NCI-H345 treated with DMSO at 0.1 percent for 48 hours (cell line): ENCODE data around the gene PSMD6.
A peak's percentile ranks its signal among the peaks of the same experiment; 100 is the strongest.

Experiments
- DNase-seq: peaks from one replicate; lab custom pipeline; 2025; ENCODE audit not compliant: unreplicated experiment; lab: John Stamatoyannopoulos, UW

The PSMD6 gene

GRCh38 chr3:64046996-64047594 lies 23.8 kb upstream of the PSMD6 start:
- no peak for DNase-seq

DNA sequence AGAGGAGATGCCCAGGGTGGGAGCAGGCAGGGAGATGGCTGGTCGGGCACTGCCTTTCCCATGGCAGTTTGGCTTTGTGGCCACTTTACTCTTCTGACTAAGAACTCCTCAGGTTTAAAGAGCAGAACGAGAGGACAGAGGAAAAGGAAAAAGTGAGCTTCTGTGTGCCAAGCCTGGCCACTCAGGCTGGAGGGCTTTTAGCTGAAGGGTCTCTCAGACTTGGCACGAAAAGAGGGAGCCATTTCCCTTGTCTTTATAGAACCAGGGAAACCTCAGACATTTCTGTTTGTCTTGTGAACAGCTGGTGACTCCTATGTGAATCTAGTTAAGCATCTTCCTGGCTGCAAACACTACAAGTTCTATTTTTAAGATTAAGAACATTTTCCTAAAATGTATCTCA lies 23.3 kb upstream of the PSMD6 start:
- DNase-seq: no peak

- no peak for DNase-seq
These were observed 19.7 kb upstream of the PSMD6 start for GRCh38 chr3:64042952-64043351.

- no peak for DNase-seq
These were observed 16.9 kb upstream of the PSMD6 start for GRCh38 chr3:64039981-64040733.

DNA sequence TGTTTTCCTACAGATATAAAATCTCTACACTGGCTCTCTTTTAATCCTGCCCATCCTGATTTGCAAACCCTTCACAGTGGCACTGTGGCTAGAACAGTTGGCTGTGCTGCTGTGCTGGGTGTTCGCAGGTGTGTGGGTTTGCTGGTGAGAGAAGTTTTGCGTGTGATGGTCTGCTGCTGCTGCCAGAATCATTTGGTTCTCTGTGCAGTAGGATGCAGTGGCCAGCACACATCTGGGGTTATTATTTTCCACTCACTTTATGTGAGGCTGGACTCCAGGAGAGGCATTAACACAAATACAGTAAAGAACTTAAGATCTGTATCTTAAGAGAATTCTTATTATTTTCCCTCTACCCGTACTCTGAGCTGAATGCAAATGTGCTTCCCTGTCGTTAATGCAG lies 16.0 kb upstream of the PSMD6 start:
- DNase-seq: no peak

- DNase-seq: no peak
These were observed 15.0 kb upstream of the PSMD6 start for GRCh38 chr3:64038253-64038767.

DNA sequence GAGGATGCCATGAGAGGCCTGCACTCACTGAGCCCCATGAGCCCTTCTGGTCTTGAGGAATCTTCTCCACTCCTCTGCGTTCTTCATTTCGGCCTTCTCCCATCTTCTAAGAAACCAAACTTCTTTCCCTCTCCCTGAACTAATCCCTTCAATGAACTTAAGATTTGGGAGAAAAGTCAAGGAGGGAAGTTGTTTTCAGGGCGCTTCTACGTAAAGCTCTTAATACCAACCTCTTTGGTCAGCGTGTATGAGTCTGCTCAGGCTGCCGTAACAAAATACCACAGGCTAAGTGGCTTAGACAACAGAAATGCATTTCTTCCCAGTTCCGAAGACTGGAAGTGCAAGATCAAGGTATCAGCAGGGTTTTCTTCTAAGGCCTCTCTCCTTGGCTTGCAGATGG lies 13.8 kb upstream of the PSMD6 start:
- no peak for DNase-seq

GRCh38 chr3:64033069-64033468 lies 9.8 kb upstream of the PSMD6 start:
- no peak for DNase-seq

DNA sequence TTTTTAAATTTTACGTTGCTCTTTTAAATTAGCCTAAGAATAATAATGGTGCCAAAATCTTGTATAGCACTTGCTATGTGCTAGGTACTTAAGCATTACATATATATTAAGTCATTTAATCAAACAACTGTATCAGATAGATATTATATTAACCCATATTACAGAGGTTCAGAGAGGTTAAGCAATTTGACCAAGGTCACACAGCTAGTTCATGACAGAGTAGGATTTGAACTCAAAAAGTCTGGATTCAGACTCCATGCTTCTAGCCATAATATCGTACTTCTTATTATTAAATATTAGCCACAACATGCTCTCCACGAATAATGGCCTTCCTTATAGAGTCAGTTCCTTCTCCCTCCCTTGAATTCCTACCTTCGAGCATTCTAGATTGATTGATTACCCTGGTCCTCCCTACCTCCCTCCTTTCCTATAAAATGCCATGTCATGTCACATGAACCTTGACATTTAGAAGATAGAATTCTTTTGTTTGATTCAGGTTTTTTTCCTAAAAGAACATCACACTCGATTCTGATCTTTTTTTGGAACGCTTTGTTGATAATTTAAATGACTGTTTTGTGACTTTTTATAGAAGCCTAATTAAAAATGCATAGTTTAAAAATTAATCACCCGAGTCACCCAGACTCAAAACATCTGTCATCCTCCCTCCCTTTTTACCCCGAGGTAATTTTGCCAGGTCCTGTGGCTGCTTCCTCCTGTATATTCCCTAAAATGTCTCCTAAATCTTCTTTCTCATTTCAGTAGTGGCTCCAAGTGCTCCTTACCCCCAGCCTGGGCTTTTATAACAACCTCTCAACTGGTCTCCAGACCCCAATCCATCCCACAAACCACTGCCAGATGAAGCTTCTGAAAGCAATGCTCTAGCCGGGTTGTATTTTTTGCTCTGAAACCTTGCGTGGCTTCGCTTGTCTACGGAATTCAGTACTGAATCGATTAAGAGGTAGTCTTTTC lies 8.5 kb upstream of the PSMD6 start:
- DNase-seq: no peak

DNA sequence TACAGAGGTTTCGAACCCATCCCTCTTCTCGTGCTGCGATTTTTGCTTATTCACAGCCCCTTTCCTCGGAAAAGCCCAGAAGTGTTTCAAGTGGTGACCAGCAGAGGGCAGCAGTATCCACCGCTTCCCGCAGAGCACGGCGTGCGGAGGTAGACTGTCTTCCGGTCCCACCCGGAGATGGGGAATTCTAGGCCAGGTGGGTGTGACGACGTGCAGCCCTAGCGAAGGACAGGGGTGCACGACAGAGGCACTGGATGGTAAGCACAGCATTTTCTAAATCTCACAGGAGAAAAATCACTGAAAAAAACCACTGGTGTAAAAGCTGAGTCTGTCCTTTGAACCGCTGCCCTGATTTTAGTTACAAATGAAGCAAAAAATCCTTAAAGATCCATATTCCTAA lies 7.4 kb upstream of the PSMD6 start:
- DNase-seq: peak; percentile 35

DNA sequence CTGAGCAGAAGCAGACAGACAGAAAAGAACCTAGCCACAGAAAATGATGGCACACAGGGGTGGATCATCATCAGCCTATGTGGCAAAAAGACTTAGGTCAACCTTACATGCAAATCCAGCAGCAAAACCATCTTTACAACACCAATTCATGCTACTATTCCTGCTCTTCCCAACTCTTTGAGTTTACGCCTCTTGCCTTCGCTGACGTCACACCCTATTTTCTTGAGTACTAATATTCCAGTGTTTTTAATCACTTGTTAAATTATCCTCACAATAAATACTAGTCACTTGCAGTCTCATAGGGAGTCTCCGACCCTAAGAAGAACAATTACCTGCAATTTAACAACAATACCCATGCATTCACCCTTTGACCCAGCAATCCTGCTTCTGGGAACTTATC lies 6.0 kb upstream of the PSMD6 start:
- no peak for DNase-seq

- no peak for DNase-seq
These were observed 5.5 kb upstream of the PSMD6 start for GRCh38 chr3:64028754-64029153.

DNA sequence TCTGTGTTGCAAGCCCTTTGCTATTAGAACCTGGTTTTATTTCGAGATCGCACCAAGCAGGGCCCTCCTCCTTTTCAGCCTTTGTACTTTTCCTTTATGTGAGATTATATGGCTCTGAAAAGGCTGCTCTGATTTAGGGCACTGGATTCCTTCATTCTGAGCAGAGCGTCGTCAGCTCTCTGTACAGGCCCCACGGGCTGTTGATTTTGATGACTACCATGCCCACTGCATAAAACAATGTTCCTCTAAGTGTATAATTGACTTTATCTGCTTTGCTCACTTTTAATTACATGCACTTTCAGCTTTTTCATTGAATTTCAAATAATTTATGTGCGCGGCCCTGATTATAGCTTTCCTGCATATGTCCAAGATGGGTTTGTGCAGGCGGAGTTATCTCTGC lies 4.4 kb upstream of the PSMD6 start:
- no peak for DNase-seq

GRCh38 chr3:64026346-64026745 lies 3.1 kb upstream of the PSMD6 start:
- no peak for DNase-seq

DNA sequence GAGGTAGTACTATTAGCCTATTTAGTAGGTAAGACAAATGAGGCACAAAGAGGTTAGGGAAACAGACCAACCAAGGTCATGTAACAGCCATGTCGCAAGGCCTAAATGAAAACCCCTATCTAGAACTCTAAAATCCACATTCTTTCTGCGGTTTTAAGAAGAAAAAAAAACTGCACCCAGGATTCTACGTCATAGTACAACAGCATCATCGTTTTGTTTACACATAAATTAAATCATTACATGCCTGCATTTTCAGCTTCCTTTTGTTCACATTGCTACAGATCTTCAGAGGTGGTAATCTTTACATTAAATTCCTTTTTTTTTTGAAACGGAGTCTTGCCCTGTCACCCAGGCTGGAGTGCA lies 548 bp upstream of the PSMD6 start:
- no peak for DNase-seq

GRCh38 chr3:64022451-64023186 lies 675 bp downstream of the PSMD6 start:
- DNase-seq: no peak

DNA sequence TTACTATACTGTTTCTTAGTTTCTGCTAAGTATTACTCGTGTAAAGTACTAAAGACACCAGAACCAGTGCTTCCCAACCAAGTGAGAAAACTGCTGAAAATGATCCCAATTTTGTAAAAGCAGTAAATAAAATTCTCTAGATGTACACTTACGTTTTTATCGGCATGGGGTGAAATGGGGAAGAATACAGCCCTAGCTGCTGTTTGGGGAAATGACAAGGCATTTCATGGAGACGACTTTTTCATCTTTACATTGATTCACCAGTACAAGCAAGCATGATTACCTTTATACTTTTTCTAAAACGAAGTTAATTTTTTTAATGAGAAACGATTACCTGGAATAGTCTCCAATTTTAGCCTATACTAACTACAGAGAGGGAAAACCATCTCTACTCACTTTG lies 1.4 kb downstream of the PSMD6 start:
- DNase-seq: no peak

- no peak for DNase-seq
These were observed 3.4 kb downstream of the PSMD6 start for GRCh38 chr3:64019879-64020278.

- no peak for DNase-seq
These were observed 4.0 kb downstream of the PSMD6 start for GRCh38 chr3:64019271-64019670.

GRCh38 chr3:64016941-64017620 lies 6.2 kb downstream of the PSMD6 start:
- no peak for DNase-seq
